H1 (cell line): Measurements from ENCODE around the gene VPS35. TPM values are rescaled to one million over a fixed set of nuclear protein-coding genes. Genes with fewer than 3 reads are reported as not detected.

Experiments
- CTCF ChIA-PET: fragments of 300-600 bp; sonication (Branson Sonifier 250); formaldehyde crosslinking; loops from one replicate; lab custom pipeline; 2021; ENCODE audit not compliant: partially characterized antibody; lab: Charles Lee
- POLR2A ChIA-PET: fragments of 300-600 bp; sonication (Branson Sonifier 250); formaldehyde crosslinking; loops from one replicate; lab custom pipeline; 2021; ENCODE audit warnings: inconsistent platforms; ENCODE audit not compliant: partially characterized antibody; lab: Charles Lee
- DNase-seq, 2 experiments: peaks; one replicate each; pipeline versions ENCODE4 v3.0.0 to v3.0.0-alpha.2; 2010 to 2022; ENCODE audit warnings: low spot score in 2 of 2, low read depth in 1 of 2, mixed read lengths in 1 of 2
- FAIRE-seq: peaks from 2 replicates; lab custom pipeline; 2011; peaks lifted over from hg19 to GRCh38; lab: Jason Lieb, UNC
- H2AFZ ChIP-seq: 2 replicates; pipeline ENCODE4 v1.8.1; 2012; ENCODE audit warnings: low read length, inconsistent platforms
- H2AK5ac ChIP-seq: 2 replicates; pipeline ENCODE4 v1.6.1; 2013; ENCODE audit warnings: low read depth, low read length
- H2BK120ac ChIP-seq: replicated peaks from 2 replicates; pipeline ENCODE3; 2013; ENCODE audit warnings: low read depth, low read length, inconsistent platforms
- H2BK12ac ChIP-seq: 2 replicates; pipeline ENCODE4 v1.6.1; 2013; ENCODE audit warnings: low read depth, low read length
- H2BK15ac ChIP-seq: 2 replicates; pipeline ENCODE4 v1.6.1; 2013; ENCODE audit warnings: low read length
- H2BK20ac ChIP-seq: 2 replicates; pipeline ENCODE4 v1.6.1; 2013; ENCODE audit warnings: low read length
- H2BK5ac ChIP-seq: 2 replicates; pipeline ENCODE4 v1.6.1; 2013; ENCODE audit warnings: low read depth, low read length
- H3K14ac ChIP-seq: 2 replicates; pipeline ENCODE4 v1.6.1; 2013; ENCODE audit warnings: inconsistent platforms; ENCODE audit not compliant: insufficient read length
- H3K18ac ChIP-seq: 2 replicates; pipeline ENCODE4 v1.6.1; 2013; ENCODE audit warnings: low read length; ENCODE audit errors: extremely low read depth
- H3K23ac ChIP-seq: 2 replicates; pipeline ENCODE4 v1.6.1; 2013; ENCODE audit warnings: inconsistent platforms; ENCODE audit not compliant: insufficient read length
- H3K23me2 ChIP-seq: 2 replicates; pipeline ENCODE4 v1.6.1; 2013; ENCODE audit warnings: low read depth, low read length
- H3K27ac ChIP-seq: 2 replicates; pipeline ENCODE4 v1.6.1; 2011; ENCODE audit warnings: low read depth, low read length, inconsistent platforms
- H3K27me3 ChIP-seq, 4 experiments: replicated peaks in 1 of 4; 1 replicate in 1 of 4; 2 replicates in 3 of 4; pipeline versions ENCODE4 v1.6.1 to v1.8.1; 2011 to 2013; ENCODE audit warnings: low read length in 3 of 4, mild to moderate bottlenecking in 3 of 4, inconsistent platforms in 2 of 4, mixed read lengths in 2 of 4, moderate library complexity in 1 of 4; ENCODE audit not compliant: control insufficient read depth in 3 of 4, insufficient read depth in 3 of 4; ENCODE audit errors: extremely low read depth in 1 of 4
- H3K36me3 ChIP-seq, 4 experiments: 2 replicates each; pipeline versions ENCODE4 v1.6.1 to v1.8.1; 2011 to 2013; ENCODE audit warnings: mild to moderate bottlenecking in 4 of 4, low read length in 3 of 4, moderate library complexity in 2 of 4, control low read depth in 1 of 4, inconsistent platforms in 1 of 4; ENCODE audit not compliant: insufficient read depth in 4 of 4, control insufficient read depth in 2 of 4
- H3K4ac ChIP-seq: replicated peaks from 2 replicates; pipeline ENCODE3; 2013; ENCODE audit warnings: low read length, low read depth, mixed read lengths, inconsistent platforms; ENCODE audit not compliant: insufficient read length
- H3K4me1 ChIP-seq, 4 experiments: replicated peaks in 1 of 4; 1 replicate in 1 of 4; 2 replicates in 3 of 4; pipeline versions ENCODE4 v1.6.1 to v1.8.1; 2011 to 2013; ENCODE audit warnings: low read length in 3 of 4, inconsistent platforms in 2 of 4, mixed read lengths in 1 of 4; ENCODE audit not compliant: insufficient read depth in 4 of 4, control insufficient read depth in 3 of 4
- H3K4me2 ChIP-seq, 2 experiments: 2 replicates each; pipeline versions ENCODE4 v1.6.1 to v1.8.1; 2011 to 2013; ENCODE audit warnings: low read depth in 2 of 2, low read length in 2 of 2, control low read depth in 1 of 2, inconsistent platforms in 1 of 2, mild to moderate bottlenecking in 1 of 2; ENCODE audit not compliant: insufficient read depth in 1 of 2
- H3K4me3 ChIP-seq, 4 experiments: fragments of 200-600, 300-600 bp in 1 of 4; sonication (generic), shearing (Covaris generic), sonication (Bioruptor Twin) in 1 of 4; 2 replicates each; pipeline versions ENCODE4 v1.5.1 to v1.8.1; 2011 to 2016; ENCODE audit warnings: low read length in 4 of 4, low read depth in 3 of 4, control low read depth in 2 of 4, inconsistent platforms in 2 of 4, mild to moderate bottlenecking in 2 of 4, mixed read lengths in 1 of 4, moderate library complexity in 1 of 4; ENCODE audit not compliant: insufficient read depth in 2 of 4; ENCODE audit errors: extremely low read depth in 1 of 4
- H3K56ac ChIP-seq: replicated peaks from 2 replicates; pipeline ENCODE3; 2013; ENCODE audit warnings: low read depth, mild to moderate bottlenecking, mixed read lengths, low read length, inconsistent platforms; ENCODE audit not compliant: insufficient read length
- H3K79me1 ChIP-seq: 2 replicates; pipeline ENCODE4 v1.6.1; 2013; ENCODE audit warnings: low read depth, low read length, control low read depth
- H3K79me2 ChIP-seq, 2 experiments: 2 replicates each; pipeline versions ENCODE4 v1.6.1 to v1.8.1; 2012 to 2013; ENCODE audit warnings: low read length in 2 of 2, mild to moderate bottlenecking in 2 of 2, inconsistent platforms in 1 of 2; ENCODE audit not compliant: insufficient read depth in 2 of 2, control insufficient read depth in 1 of 2
- H3K9ac ChIP-seq, 4 experiments: replicated peaks in 1 of 4; 1 replicate in 1 of 4; 2 replicates in 3 of 4; pipeline versions ENCODE4 v1.6.1 to v1.8.1; 2011 to 2013; ENCODE audit warnings: low read depth in 3 of 4, low read length in 3 of 4, control low read depth in 2 of 4, mild to moderate bottlenecking in 2 of 4, moderate library complexity in 2 of 4, inconsistent platforms in 1 of 4; ENCODE audit errors: extremely low read depth in 1 of 4
- H3K9me3 ChIP-seq, 2 experiments: 2 replicates each; pipeline versions ENCODE4 v1.6.1 to v1.8.1; 2012 to 2013; ENCODE audit warnings: mild to moderate bottlenecking in 2 of 2, moderate library complexity in 2 of 2, control low read depth in 1 of 2, inconsistent platforms in 1 of 2, low read depth in 1 of 2, low read length in 1 of 2, mixed read lengths in 1 of 2; ENCODE audit not compliant: insufficient read depth in 2 of 2
- H4K20me1 ChIP-seq, 2 experiments: replicated peaks in 1 of 2; 2 replicates each; pipeline versions ENCODE3 to v1.8.1; 2011 to 2013; ENCODE audit warnings: inconsistent platforms in 2 of 2, low read length in 2 of 2, mild to moderate bottlenecking in 1 of 2; ENCODE audit not compliant: insufficient read depth in 2 of 2, control insufficient read depth in 1 of 2
- H4K5ac ChIP-seq: 2 replicates; pipeline ENCODE4 v1.6.1; 2013; ENCODE audit warnings: low read length, low read depth, mixed read lengths, inconsistent platforms; ENCODE audit not compliant: insufficient read length
- H4K8ac ChIP-seq: 2 replicates; pipeline ENCODE4 v1.8.0; 2013; ENCODE audit warnings: mild to moderate bottlenecking, moderate library complexity, low read length, inconsistent platforms; ENCODE audit not compliant: insufficient read depth; ENCODE audit errors: extremely low read depth
- H4K91ac ChIP-seq: replicated peaks from 2 replicates; pipeline ENCODE3; 2013; ENCODE audit warnings: low read length, mixed read lengths, inconsistent platforms; ENCODE audit not compliant: insufficient read length
- ATF2 ChIP-seq: IDR thresholded peaks from 2 replicates; pipeline ENCODE4 v1.6.1; 2012; ENCODE audit warnings: low read length, inconsistent platforms
- CHD1 ChIP-seq: IDR thresholded peaks from 2 replicates; pipeline ENCODE4 v1.6.1; 2012; ENCODE audit warnings: low read depth, low read length, improper control_type of control experiment
- FOSL1 ChIP-seq: IDR thresholded peaks from 2 replicates; pipeline ENCODE4 v1.6.1; 2011; ENCODE audit warnings: mild to moderate bottlenecking, low read depth, low read length, moderate library complexity; ENCODE audit not compliant: insufficient read depth
- HDAC2 ChIP-seq, 2 experiments: fragments of 300-600 bp in 1 of 2; sonication (generic) in 1 of 2; IDR thresholded peaks; 2 replicates each; pipeline ENCODE4 v1.6.1; 2011 to 2012; ENCODE audit warnings: low read depth in 2 of 2, low read length in 2 of 2, mild to moderate bottlenecking in 2 of 2, moderate library complexity in 2 of 2, borderline replicate concordance in 1 of 2, inconsistent platforms in 1 of 2
- MAX ChIP-seq: IDR thresholded peaks from 2 replicates; pipeline ENCODE4 v1.6.1; 2012; ENCODE audit warnings: inconsistent platforms
- RBBP5 ChIP-seq: IDR thresholded peaks from 2 replicates; pipeline ENCODE4 v1.7.1; 2012; ENCODE audit warnings: low read depth, mild to moderate bottlenecking, inconsistent platforms, low read length, moderate library complexity, borderline replicate concordance
- SIX5 ChIP-seq: IDR thresholded peaks from 2 replicates; pipeline ENCODE4 v1.6.1; 2011; ENCODE audit warnings: mild to moderate bottlenecking, low read depth, low read length
- SP1 ChIP-seq: IDR thresholded peaks from 2 replicates; pipeline ENCODE4 v1.6.1; 2011; ENCODE audit warnings: low read depth, low read length
- TAF1 ChIP-seq: IDR thresholded peaks from 2 replicates; pipeline ENCODE4 v1.6.1; 2011; ENCODE audit warnings: mild to moderate bottlenecking, low read depth, low read length
- USF2 ChIP-seq: IDR thresholded peaks from 2 replicates; pipeline ENCODE4 v1.6.1; 2011; ENCODE audit warnings: low read length, improper control_type of control experiment
- ZNF274 ChIP-seq: IDR thresholded peaks from 2 replicates; pipeline ENCODE4 v1.7.0; 2012; ENCODE audit warnings: low read length, borderline replicate concordance; ENCODE audit errors: extremely low read depth
- WGBS, 2 experiments: shearing (Covaris generic) in 1 of 2; methylation state at CpG; one replicate each; pipeline versions ENCODE4 v1.1.6 to v1.1.7; 2013 to 2015; ENCODE audit warnings: low lambda C conversion rate in 2 of 2, mixed read lengths in 2 of 2, inconsistent platforms in 1 of 2, low coverage in 1 of 2, missing lambda C conversion rate in 1 of 2; ENCODE audit not compliant: insufficient replicate concordance in 2 of 2, insufficient coverage in 1 of 2, insufficient read length in 1 of 2; ENCODE audit errors: extremely low coverage in 1 of 2, missing lambda C conversion rate in 1 of 2; 5-methylcytosine and 5-hydroxymethylcytosine counted together
- polyA plus RNA-seq, 7 experiments: library from polyadenylated mRNA; depleted of rRNA in 3 of 7; stranded (reverse) in 5 of 7; unstranded in 2 of 7; fragments of >200 nt in 5 of 7; fragments of 200-250 nt in 2 of 7; gene quantifications; 1 replicate in 5 of 7; 2 replicates in 1 of 7; 4 replicates in 1 of 7; pipeline versions ENCODE4 v1.2.1 to v1.2.3, GENCODE V29; 2011 to 2013; ENCODE audit warnings: missing spikeins in 2 of 7, mixed read lengths in 2 of 7
- total RNA-seq: library from RNA; stranded (reverse); fragmentation: NEBNext Ultra II Directional; extraction: Animal tissue kit (Norgen Biotek cat#: 25700); gene quantifications from 2 replicates; pipeline ENCODE4 v1.2.1, GENCODE V29; 2021

Gene VPS35
- total and polyA plus RNA-seq, 2 of the 8 experiments (the other 6 are each of a cell fraction or from before 2014, with no cell fraction given), result 10.3 to 66.9 TPM

GRCh38 chr16:46606231-46606630, 82.7 kb downstream of the VPS35 start:
- H3K9ac ChIP-seq, result no peak overlapping the region
- no peaks in the 10 kb centered on the region for H3K9me3 ChIP-seq
- no peak overlapping the region for H4K5ac ChIP-seq
- no peak overlapping the region for H4K91ac ChIP-seq
- no peak overlapping the region for H3K14ac ChIP-seq
- H3K4ac ChIP-seq, result no peak overlapping the region
- H3K23ac ChIP-seq, result no peak overlapping the region
- no peak overlapping the region for H3K4me3 ChIP-seq
- DNase-seq (no peak), FAIRE-seq (no peak)
- H3K18ac ChIP-seq, result no peak overlapping the region
- H2BK15ac ChIP-seq, result no peak overlapping the region
- 93% methylated on average over 5 of the region's 5 CpGs; no CpG with 5 or more reads in 1 of the 2 experiments for WGBS, 2 experiments
- H3K23me2 ChIP-seq, result no peaks in the 10 kb centered on the region
- peaks cover 11 to 36% (median 27%) of the 10 kb centered on the region in 4 experiments; a peak in 7 of 8 replicates for H3K36me3 ChIP-seq
- H3K4me1 ChIP-seq, result no peaks in the 10 kb centered on the region
- no peak overlapping the region for H3K4me2 ChIP-seq
- H3K27ac ChIP-seq, result no peak overlapping the region
- H4K20me1 ChIP-seq, result no peaks in the 10 kb centered on the region
- H2BK120ac ChIP-seq, result no peak overlapping the region
- no peak overlapping the region for H2BK12ac ChIP-seq
- no peaks in the 10 kb centered on the region for H3K27me3 ChIP-seq
- no peaks in the 10 kb centered on the region for H3K79me2 ChIP-seq
- ChIA-PET POLR2A (interaction anchor here (0.9 to 1.3 kb wide), 3 partner anchors 12 to 24 kb away, joined by 3 to 6 read pairs (median 4); partner anchors contain the start of gene SHCBP1), CTCF (interaction anchor here (0.6 to 1.4 kb wide), 6 partner anchors 10 to 536 kb away, joined by 3 to 6 read pairs (median 4); partner anchors contain the start of gene SHCBP1)
- no peak overlapping the region for H2AFZ ChIP-seq
- H2BK5ac ChIP-seq, result no peak overlapping the region
- H4K8ac ChIP-seq, result no peak overlapping the region
- no peak overlapping the region for H3K56ac ChIP-seq
- no peaks in the 10 kb centered on the region; the same call in 1 of the 2 replicates for H3K79me1 ChIP-seq
- H2BK20ac ChIP-seq, result no peak overlapping the region
- H2AK5ac ChIP-seq, result no peak overlapping the region
- TF ChIP-seq USF2 (no peak), RBBP5 (no peak), MAX (no peak), CHD1 (no peak), SIX5 (no peak), ZNF274 (no peak), SP1 (no peak), TAF1 (no peak), FOSL1 (no peak), HDAC2 (IDR thresholded peaks at IDR 0.05; ENCODE audit: borderline replicate concordance in 1 of 2, low read depth in 2 of 2, low read length in 2 of 2) (no peak), ATF2 (no peak)
